Left forelimb (tissue), 1 donor: Measurements from ENCODE around the gene WSB1.
"Not testable (repeated sequence)": the region's sequence is repeated elsewhere in the genome, so short reads cannot be mapped to it uniquely, and the experiment has no call there.

ENCODE experiments used
- DNase-seq: peaks from one replicate; pipeline ENCODE4 v3.0.0-alpha.2; 2018; ENCODE audit warnings: low spot score

The WSB1 gene, protein sequence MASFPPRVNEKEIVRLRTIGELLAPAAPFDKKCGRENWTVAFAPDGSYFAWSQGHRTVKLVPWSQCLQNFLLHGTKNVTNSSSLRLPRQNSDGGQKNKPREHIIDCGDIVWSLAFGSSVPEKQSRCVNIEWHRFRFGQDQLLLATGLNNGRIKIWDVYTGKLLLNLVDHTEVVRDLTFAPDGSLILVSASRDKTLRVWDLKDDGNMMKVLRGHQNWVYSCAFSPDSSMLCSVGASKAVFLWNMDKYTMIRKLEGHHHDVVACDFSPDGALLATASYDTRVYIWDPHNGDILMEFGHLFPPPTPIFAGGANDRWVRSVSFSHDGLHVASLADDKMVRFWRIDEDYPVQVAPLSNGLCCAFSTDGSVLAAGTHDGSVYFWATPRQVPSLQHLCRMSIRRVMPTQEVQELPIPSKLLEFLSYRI

DNA sequence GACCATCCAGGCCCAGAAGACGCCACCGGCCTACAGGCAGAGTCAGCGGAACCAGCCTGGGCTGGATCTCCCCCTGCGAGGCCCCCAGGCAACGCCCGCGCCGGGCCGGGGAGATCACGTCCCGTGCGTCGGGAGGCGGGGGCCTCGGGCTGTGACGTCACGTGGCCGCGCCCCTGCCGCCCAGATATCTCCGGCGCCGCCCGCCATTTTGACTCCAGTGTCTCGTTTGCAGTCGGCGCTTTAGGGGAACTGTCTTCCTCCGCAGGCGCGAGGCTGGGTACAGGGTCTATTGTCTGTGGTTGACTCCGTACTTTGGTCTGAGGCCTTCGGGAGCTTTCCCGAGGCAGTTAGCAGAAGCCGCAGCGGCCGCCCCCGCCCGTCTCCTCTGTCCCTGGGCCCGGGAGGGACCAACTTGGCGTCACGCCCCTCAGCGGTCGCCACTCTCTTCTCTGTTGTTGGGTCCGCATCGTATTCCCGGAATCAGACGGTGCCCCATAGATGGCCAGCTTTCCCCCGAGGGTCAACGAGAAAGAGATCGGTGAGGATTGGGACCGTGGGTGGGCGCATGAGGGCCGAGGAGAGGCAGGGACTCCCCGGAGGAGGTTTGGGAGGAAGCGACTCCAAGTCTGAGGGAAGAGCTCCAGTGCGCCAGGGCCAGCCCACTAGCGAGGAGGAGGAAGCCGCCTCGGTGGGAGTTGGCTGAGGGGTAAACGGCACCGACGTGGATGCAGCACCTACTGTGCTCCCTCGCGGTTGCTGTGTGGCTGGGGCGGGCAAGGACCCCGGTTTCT, at the start of gene WSB1:
WSB1 (plus strand) TSS at position 217 of the 791 bp plus-strand sequence; CDS start at position 499, 282 bp downstream.
- peak; percentile 98 for DNase-seq

DNA sequence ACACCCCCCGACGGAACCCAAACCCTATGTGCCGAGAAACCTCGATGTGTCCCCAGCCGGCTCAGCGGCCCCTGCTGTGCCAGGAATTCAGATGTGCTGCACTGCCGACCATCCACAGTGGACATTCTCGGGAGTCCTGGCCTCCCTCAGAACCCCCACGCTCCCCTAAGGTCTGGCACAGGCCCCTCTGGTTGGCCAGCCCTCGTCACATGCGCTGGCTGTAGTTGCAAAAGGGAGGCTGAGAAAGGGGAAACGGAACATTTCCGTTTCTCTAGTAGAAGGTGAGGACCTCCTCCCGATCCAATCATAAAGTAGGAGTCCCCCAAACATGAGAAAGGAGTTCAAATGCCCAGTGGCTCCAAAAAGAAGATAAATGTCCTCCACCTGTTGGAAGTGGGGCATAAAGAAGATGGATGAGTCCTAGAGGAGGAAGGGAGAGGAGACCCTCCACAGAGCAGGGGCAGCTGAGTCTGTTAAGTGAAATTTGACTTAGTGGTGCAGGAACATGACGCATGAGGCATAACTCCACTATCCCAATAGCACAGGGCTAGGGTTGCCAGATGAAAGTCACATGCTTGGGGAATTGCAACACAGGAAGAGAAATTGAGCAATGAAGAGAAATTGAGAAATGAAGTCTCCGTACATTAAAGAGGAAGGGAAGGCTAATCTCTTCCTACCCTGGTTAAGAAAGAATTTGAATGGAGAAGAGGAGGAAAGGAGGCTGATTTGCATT, 49.3 kb upstream of the WSB1 start:
- DNase-seq: no peak

- peak; percentile 89 for DNase-seq
Observed at GRCh38 chr17:27245230-27245696, 48.7 kb upstream of the WSB1 start.

DNA sequence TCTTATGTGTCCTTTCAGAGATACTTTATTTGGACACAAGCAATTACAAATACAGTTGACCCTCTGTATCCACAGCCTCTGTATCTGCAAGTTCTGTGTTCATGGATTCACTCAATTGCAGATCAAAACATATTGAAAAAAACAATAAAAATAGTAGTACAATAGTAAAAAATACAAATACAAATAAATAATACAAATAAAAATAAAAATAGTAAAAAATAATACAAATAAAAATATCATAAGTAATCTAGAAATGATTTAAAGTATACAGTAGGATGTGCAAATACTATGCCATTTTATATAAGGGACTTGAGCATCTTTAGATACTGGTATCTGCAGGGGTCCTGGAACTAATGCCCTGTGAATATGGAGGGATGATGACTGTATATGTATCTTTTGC, 47.4 kb upstream of the WSB1 start:
- no peak for DNase-seq

GRCh38 chr17:27247071-27247957, 46.6 kb upstream of the WSB1 start:
- no peak for DNase-seq

- no peak for DNase-seq
Observed at GRCh38 chr17:27247958-27248342, 46.0 kb upstream of the WSB1 start.

- DNase-seq: not testable (repeated sequence)
Observed at GRCh38 chr17:27250791-27251190, 43.1 kb upstream of the WSB1 start.

- DNase-seq: not testable (repeated sequence)
Observed at GRCh38 chr17:27254802-27255201, 39.1 kb upstream of the WSB1 start.

DNA sequence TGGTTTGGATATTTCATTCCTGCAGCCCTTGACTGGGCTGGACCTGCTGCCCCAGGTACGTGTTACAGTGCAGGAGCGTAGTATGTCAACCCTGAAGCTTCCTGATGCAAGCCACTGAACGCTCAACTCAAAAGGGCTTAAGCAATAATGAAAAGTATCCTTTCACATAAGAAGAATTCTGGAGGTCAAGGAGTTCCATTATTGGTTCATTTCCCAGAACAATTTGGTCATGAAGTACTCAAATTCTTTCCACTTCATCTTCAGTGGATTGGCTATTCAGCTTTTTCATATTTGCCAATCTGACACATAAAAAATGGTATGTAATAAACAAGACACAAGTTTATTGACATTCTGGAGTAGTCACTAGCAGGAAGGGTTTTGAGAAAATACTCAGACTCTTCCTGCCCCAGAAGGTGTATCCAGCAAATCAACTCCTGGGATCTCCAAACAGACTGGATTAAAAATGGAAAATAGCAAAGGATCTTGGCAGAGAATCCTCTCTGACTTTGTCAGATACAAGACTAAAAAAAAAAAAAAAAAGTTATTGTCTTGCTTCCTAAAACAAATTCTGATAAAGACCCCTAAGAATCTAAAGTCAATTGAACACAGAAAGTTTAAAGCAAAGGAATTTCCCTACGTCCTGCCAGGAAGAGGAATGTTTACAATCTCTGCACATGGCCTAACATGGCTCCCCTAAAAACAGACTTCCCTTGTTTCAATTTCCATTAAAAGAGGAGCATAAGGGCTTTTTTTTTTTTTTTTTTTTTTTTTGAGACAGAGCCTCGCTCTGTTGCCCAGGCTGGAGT, 37.5 kb upstream of the WSB1 start:
- DNase-seq: no peak

GRCh38 chr17:27257031-27257357, 36.9 kb upstream of the WSB1 start:
- no peak for DNase-seq

GRCh38 chr17:27259356-27259755, 34.6 kb upstream of the WSB1 start:
- DNase-seq: no peak

DNA sequence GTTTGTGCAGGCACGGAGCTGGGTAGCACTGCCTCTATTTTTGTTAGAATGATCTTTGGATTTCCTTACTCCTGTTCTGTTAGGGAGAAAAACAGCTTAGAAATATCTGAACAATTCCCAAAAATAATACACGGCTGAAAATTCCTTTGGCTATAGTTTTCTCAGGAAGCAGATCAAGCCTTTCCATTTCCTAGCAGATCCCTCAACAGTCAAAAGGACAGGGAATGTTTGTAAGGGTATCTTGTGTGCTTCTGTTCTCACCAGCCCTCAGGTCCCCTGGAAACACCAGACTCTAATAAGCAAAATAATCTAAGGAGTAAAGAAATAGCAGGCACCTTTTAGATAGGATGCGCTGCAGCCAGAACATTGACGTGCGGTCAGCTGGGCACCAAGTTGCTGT, 30.5 kb upstream of the WSB1 start:
- no peak for DNase-seq

GRCh38 chr17:27264068-27264812, 29.7 kb upstream of the WSB1 start:
- DNase-seq: no peak

- no peak for DNase-seq
Observed at GRCh38 chr17:27265333-27265732, 28.6 kb upstream of the WSB1 start.

DNA sequence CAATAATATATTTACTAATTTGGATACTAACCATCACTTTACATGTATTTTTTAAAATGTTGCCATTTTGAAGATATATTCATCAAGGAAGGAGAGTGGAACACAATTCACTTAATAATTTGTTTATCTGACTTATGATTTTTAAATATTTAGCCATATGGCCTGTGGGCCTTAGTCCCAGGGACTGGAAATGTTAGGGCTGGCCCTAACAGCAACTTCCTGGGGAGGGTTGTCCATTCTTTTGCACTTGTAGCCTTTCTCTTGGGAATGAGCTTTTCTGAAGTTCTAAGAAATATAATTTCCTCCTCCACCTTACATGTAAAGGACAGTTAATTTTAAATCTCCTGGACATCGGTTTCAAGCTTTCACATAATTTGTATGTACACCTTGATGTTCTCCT, 27.7 kb upstream of the WSB1 start:
- no peak for DNase-seq

DNA sequence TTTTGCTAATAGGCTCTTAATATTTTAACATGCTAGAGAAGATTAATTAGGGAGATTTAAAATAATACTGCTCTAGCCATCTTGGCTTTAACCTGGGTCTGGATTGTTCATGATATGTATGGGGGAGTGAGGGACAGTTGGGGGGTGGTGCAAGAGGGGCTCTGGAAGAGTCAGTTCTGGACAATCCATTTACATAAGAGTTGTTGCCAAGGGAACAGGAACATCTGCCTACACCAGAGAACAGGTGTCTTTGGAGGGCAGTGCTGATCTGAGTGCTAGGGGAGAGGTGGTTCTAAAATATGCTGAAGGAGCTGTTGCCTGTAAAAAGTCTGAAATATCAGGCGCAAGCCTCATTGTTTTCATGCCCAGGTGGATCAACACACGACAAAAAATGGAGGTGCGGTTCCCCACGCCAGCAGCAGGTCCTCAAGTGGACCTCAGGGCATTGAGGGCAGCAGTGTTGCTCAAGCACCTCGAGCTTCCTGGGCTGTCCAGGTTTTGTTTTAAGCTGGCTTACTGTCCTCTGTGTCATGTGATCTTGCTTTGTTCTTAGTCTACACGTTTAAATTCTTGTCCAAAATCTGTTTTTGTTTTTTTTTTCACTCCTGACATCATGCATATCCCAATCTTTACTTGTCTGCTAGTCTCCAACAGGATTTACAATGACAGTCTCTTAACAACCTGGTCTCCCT, 25.4 kb upstream of the WSB1 start:
- no peak for DNase-seq

- no peak for DNase-seq
Observed at GRCh38 chr17:27269201-27269600, 24.7 kb upstream of the WSB1 start.

- DNase-seq: no peak
Observed at GRCh38 chr17:27269974-27270373, 23.9 kb upstream of the WSB1 start.

DNA sequence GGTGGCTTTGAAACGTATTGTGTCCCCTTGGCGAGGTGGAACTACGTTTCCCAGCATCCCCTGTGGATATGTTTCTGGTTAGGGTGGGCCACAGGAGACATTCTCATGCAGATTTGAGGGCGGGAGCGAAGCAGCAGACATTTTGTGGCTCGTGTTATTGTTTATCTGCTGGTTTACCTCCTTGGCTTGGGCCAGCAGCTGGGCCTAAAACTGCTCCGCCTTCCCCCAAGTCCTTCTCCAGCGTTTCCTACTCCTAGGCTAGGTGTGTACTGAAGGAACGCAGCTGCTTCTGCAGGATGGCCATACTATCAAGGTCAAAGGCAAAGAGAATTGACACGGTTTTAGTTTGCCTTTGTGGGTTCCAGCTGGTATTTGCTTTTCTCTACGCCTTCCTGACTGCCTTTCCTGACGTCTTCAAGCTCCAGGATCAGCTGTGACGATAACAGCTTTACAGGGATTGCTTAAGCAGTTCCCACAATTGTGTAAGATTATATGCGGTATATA, 17.2 kb upstream of the WSB1 start:
- no peak for DNase-seq
